ENCODE measurements around the gene HHIPL1.

HHIPL1 gene

GRCh38 chr14:99721792-99722516, 77.0 kb downstream of the HHIPL1 start:
- Histone ChIP-seq H3K23ac (ENCODE audit: low read length) (no peak overlapping the region), H2BK5ac (ENCODE audit: low read depth, low read length, poor library complexity) (no peak overlapping the region), H4K91ac (ENCODE audit: low read depth, low read length) (no peak overlapping the region), H2AK5ac (ENCODE audit: low read length) (no peak overlapping the region), H2AFZ (ENCODE audit: insufficient read depth, low read length, poor library complexity) (no peak overlapping the region), H4K12ac (ENCODE audit: low read depth, low read length) (no peak overlapping the region), H3K18ac (ENCODE audit: low read length) (no peak overlapping the region), H3K79me1 (ENCODE audit: low read length) (no peaks in the 10 kb centered on the region), H2BK12ac (ENCODE audit: low read length) (no peak overlapping the region), H4K8ac (ENCODE audit: low read depth, low read length) (no peak overlapping the region), H3K27ac (ENCODE audit: low read depth, low read length) (no peak overlapping the region), H3K4me1 (ENCODE audit: control insufficient read depth in 1 of 2, insufficient read depth in 2 of 2, low read length in 2 of 2) (no peaks in the 10 kb centered on the region), H3K4ac (ENCODE audit: low read depth, low read length) (no peak overlapping the region), H2BK120ac (ENCODE audit: insufficient read depth, low read length, poor library complexity) (no peak overlapping the region), H3K9me3 (ENCODE audit: insufficient read depth, low read depth, low read length) (peaks cover 2% of the 10 kb centered on the region), H3K4me2 (ENCODE audit: low read length) (no peak overlapping the region), H3K9ac (ENCODE audit: low read length) (no peak overlapping the region), H3K36me3 (ENCODE audit: control insufficient read depth in 1 of 2, insufficient read depth in 2 of 2, low read length in 2 of 2) (no peaks in the 10 kb centered on the region), H3K79me2 (ENCODE audit: control insufficient read depth, insufficient read depth, low read length, poor library complexity) (no peaks in the 10 kb centered on the region), H3K14ac (ENCODE audit: low read length) (no peak overlapping the region), H3K4me3 (ENCODE audit: low read depth, low read length) (no peak overlapping the region), H3K27me3 (ENCODE audit: insufficient read depth, low read length) (no peaks in the 10 kb centered on the region)
- WGBS (ENCODE audit: extremely low coverage, insufficient coverage, insufficient read length) = no CpG with 5 or more reads among the region's 12 CpGs
- DNase-seq = no peak

DNA sequence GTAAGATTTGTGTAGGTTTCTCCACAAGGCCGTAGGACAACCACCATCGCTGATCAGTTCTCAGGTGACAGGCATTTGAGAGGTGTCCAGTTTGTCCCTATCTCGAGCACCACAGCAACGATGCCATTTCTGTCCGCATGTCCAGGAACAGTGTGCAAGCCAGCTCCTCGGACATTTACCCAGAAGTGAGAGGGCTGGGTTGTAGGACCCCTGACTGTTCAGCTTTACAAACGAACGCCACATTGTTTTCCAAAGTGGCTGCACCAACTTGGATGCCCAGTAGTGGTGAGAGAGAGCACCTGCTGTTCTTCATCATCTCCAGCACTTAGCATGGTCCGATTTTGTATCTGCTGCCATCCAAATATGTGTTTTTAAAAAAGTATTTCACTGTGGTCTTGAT, 77.8 kb downstream of the HHIPL1 start:
- no peaks in the 10 kb centered on the region for H3K4me1 ChIP-seq (ENCODE audit: control insufficient read depth in 1 of 2, insufficient read depth in 2 of 2, low read length in 2 of 2)
- no peaks in the 10 kb centered on the region for H3K27me3 ChIP-seq (ENCODE audit: insufficient read depth, low read length)
- H3K27ac ChIP-seq (ENCODE audit: low read depth, low read length) = no peak overlapping the region
- no peak overlapping the region for H2AK5ac ChIP-seq (ENCODE audit: low read length)
- no peaks in the 10 kb centered on the region for H3K79me2 ChIP-seq (ENCODE audit: control insufficient read depth, insufficient read depth, low read length, poor library complexity)
- H3K79me1 ChIP-seq (ENCODE audit: low read length) = no peaks in the 10 kb centered on the region
- H3K9ac ChIP-seq (ENCODE audit: low read length) = no peak overlapping the region
- H2BK12ac ChIP-seq (ENCODE audit: low read length) = no peak overlapping the region
- H4K8ac ChIP-seq (ENCODE audit: low read depth, low read length) = no peak overlapping the region
- no peak overlapping the region for H2BK120ac ChIP-seq (ENCODE audit: insufficient read depth, low read length, poor library complexity)
- H3K18ac ChIP-seq (ENCODE audit: low read length) = no peak overlapping the region
- no peak for DNase-seq
- H3K4ac ChIP-seq (ENCODE audit: low read depth, low read length) = no peak overlapping the region
- WGBS (ENCODE audit: extremely low coverage, insufficient coverage, insufficient read length) = no CpG with 5 or more reads among the region's 9 CpGs
- no peak overlapping the region for H3K14ac ChIP-seq (ENCODE audit: low read length)
- H3K23ac ChIP-seq (ENCODE audit: low read length) = no peak overlapping the region
- H4K91ac ChIP-seq (ENCODE audit: low read depth, low read length) = no peak overlapping the region
- no peak overlapping the region for H2BK5ac ChIP-seq (ENCODE audit: low read depth, low read length, poor library complexity)
- H2AFZ ChIP-seq (ENCODE audit: insufficient read depth, low read length, poor library complexity) = no peak overlapping the region
- no peaks in the 10 kb centered on the region for H3K36me3 ChIP-seq (ENCODE audit: control insufficient read depth in 1 of 2, insufficient read depth in 2 of 2, low read length in 2 of 2)
- H3K4me2 ChIP-seq (ENCODE audit: low read length) = no peak overlapping the region
- H3K4me3 ChIP-seq (ENCODE audit: low read depth, low read length) = no peak overlapping the region
- H3K9me3 ChIP-seq (ENCODE audit: insufficient read depth, low read depth, low read length) = peaks cover 2% of the 10 kb centered on the region
- H4K12ac ChIP-seq (ENCODE audit: low read depth, low read length) = no peak overlapping the region

GRCh38 chr14:99724196-99724891, 79.4 kb downstream of the HHIPL1 start:
- Histone ChIP-seq H3K14ac (ENCODE audit: low read length) (no peak overlapping the region), H2BK120ac (ENCODE audit: insufficient read depth, low read length, poor library complexity) (no peak overlapping the region), H2BK12ac (ENCODE audit: low read length) (no peak overlapping the region), H3K27ac (ENCODE audit: low read depth, low read length) (no peak overlapping the region), H2AK5ac (ENCODE audit: low read length) (no peak overlapping the region), H3K79me1 (ENCODE audit: low read length) (no peaks in the 10 kb centered on the region), H3K4ac (ENCODE audit: low read depth, low read length) (no peak overlapping the region), H3K27me3 (ENCODE audit: insufficient read depth, low read length) (no peaks in the 10 kb centered on the region), H4K8ac (ENCODE audit: low read depth, low read length) (no peak overlapping the region), H3K4me1 (ENCODE audit: control insufficient read depth in 1 of 2, insufficient read depth in 2 of 2, low read length in 2 of 2) (no peaks in the 10 kb centered on the region), H4K12ac (ENCODE audit: low read depth, low read length) (no peak overlapping the region), H3K79me2 (ENCODE audit: control insufficient read depth, insufficient read depth, low read length, poor library complexity) (no peaks in the 10 kb centered on the region), H3K9me3 (ENCODE audit: insufficient read depth, low read depth, low read length) (no peaks in the 10 kb centered on the region), H4K91ac (ENCODE audit: low read depth, low read length) (no peak overlapping the region), H2BK5ac (ENCODE audit: low read depth, low read length, poor library complexity) (no peak overlapping the region), H3K4me2 (ENCODE audit: low read length) (no peak overlapping the region), H3K18ac (ENCODE audit: low read length) (no peak overlapping the region), H3K23ac (ENCODE audit: low read length) (no peak overlapping the region), H2AFZ (ENCODE audit: insufficient read depth, low read length, poor library complexity) (no peak overlapping the region), H3K36me3 (ENCODE audit: control insufficient read depth in 1 of 2, insufficient read depth in 2 of 2, low read length in 2 of 2) (no peaks in the 10 kb centered on the region), H3K9ac (ENCODE audit: low read length) (no peak overlapping the region), H3K4me3 (ENCODE audit: low read depth, low read length) (no peak overlapping the region)
- DNase-seq = no peak
- WGBS (ENCODE audit: extremely low coverage, insufficient coverage, insufficient read length) = no CpG with 5 or more reads among the region's 5 CpGs

DNA sequence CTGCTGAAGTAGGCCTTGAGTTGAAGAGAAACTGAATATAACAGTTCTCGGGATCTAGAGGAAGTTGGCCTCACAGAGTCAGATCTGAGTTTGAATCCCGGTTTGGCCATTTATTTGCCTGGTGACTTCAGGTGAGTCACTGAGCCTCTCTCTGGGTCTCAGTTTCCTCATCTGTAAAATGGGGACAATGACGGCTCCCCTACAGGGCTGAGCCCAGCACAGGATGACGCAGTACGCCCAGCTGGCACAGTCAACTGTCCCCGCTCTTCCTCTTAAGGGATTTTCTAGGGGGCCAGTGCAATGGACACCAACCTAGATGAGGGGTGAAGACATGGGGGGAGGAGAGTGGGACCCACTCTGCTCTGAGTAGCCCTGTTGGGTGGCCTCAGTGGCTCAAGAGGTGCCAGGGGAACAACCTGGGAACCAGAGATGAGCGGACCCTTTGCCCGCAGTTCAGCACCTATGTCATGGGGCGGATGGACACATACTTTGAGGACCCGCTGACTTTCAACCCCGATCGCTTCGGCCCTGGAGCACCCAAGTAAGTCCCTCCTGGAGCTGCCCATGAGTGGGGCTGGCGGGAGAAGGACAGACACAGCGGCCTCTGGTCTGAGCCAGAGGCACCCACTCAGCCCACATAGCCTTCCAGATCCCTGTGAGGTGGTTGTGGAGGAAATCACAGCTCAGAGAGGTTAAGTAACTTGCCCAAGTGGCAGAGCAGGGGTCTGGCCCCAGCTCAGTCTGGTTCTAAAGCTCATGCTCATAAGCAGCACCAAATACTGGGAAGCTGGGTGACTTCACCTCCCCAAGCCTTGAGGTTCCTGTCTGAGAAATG, 80.2 kb downstream of the HHIPL1 start:
- Histone ChIP-seq H3K4ac (ENCODE audit: low read depth, low read length) (no peak overlapping the region), H3K18ac (ENCODE audit: low read length) (no peak overlapping the region), H3K4me3 (ENCODE audit: low read depth, low read length) (no peak overlapping the region), H4K12ac (ENCODE audit: low read depth, low read length) (no peak overlapping the region), H3K14ac (ENCODE audit: low read length) (no peak overlapping the region), H3K4me1 (ENCODE audit: control insufficient read depth in 1 of 2, insufficient read depth in 2 of 2, low read length in 2 of 2) (peaks cover 1 to 2% of the 10 kb centered on the region in 2 experiments), H3K4me2 (ENCODE audit: low read length) (no peak overlapping the region), H2BK5ac (ENCODE audit: low read depth, low read length, poor library complexity) (no peak overlapping the region), H4K8ac (ENCODE audit: low read depth, low read length) (no peak overlapping the region), H3K9ac (ENCODE audit: low read length) (no peak overlapping the region), H3K27me3 (ENCODE audit: insufficient read depth, low read length) (no peaks in the 10 kb centered on the region), H3K79me2 (ENCODE audit: control insufficient read depth, insufficient read depth, low read length, poor library complexity) (peaks cover 1% of the 10 kb centered on the region), H3K36me3 (ENCODE audit: control insufficient read depth in 1 of 2, insufficient read depth in 2 of 2, low read length in 2 of 2) (no peaks in the 10 kb centered on the region), H3K9me3 (ENCODE audit: insufficient read depth, low read depth, low read length) (no peaks in the 10 kb centered on the region), H2AFZ (ENCODE audit: insufficient read depth, low read length, poor library complexity) (no peak overlapping the region), H3K23ac (ENCODE audit: low read length) (no peak overlapping the region), H2BK120ac (ENCODE audit: insufficient read depth, low read length, poor library complexity) (no peak overlapping the region), H2BK12ac (ENCODE audit: low read length) (no peak overlapping the region), H2AK5ac (ENCODE audit: low read length) (no peak overlapping the region), H3K27ac (ENCODE audit: low read depth, low read length) (no peak overlapping the region), H3K79me1 (ENCODE audit: low read length) (peaks cover 1% of the 10 kb centered on the region), H4K91ac (ENCODE audit: low read depth, low read length) (no peak overlapping the region)
- no peak for DNase-seq
- no CpG with 5 or more reads among the region's 15 CpGs for WGBS (ENCODE audit: extremely low coverage, insufficient coverage, insufficient read length)
